Fibroblast of skin of back (primary cell): ENCODE measurements around the gene F2RL1.
"Not testable (repeated sequence)": the region's sequence is repeated elsewhere in the genome, so short reads cannot be mapped to it uniquely, and the experiment has no call there.

Experiments
- DNase-seq: peaks from one replicate; pipeline ENCODE4 v3.0.0-alpha.2; 2013

The F2RL1 gene

DNA sequence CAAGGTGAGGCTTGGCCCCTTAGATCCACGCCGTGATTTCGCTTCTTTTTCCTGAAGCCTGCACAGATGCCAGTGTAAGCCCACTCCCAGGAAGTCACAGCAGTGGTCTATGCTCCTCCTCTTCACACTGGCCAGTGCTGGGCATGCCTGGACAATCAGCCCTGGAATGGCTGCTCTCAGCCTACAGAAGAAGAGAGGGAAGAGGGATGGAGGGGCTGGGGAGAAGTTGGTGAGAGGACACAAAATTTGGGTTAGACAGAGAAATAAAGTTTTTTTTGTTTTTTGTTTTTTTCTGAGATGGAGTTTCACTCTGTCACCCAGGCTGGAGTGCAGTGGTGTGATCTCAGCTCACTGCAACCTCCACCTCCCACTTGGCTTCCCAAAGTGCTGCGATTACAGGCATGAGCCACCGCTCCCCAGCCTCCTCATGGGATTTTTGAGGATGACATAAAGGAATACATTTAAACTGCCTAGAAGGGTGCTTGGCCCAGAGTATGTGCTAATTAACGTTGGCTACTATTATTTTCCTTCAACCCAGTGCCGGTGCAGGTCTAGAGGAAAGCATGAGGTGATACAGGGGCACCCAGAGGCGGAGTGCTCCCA, 31.8 kb downstream of the F2RL1 start:
- no peak for DNase-seq

DNA sequence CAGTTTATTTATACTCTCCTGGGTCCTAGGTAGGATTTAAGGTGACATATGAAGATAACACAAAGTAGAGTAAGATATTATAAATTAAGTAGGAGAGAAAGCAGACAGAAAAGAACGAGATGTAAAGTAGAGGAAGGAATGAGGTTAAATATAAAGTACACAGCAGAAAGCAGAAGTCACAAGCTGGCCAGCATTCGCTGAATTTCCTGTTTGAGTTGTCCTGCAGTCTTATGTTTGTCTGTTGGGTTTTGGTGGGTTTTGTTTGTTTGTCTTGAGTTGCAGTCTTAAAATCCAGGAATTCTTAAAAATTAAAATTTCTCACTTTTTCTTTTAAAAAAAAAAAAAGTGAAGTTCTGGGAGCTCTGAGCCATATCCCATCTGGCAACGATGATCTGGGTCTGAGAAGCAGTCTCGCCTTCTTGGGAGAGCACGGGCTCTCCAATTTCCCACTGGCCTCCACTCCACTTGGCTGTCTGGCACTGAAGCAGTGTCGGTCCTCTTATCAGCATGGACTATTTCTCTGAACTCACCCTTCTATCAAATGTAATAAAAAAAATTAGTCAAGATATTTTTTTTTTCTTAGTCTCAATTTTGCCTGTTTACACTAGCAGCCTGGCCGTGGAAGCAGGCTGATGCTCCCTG, 33.0 kb downstream of the F2RL1 start:
- no peak for DNase-seq

DNA sequence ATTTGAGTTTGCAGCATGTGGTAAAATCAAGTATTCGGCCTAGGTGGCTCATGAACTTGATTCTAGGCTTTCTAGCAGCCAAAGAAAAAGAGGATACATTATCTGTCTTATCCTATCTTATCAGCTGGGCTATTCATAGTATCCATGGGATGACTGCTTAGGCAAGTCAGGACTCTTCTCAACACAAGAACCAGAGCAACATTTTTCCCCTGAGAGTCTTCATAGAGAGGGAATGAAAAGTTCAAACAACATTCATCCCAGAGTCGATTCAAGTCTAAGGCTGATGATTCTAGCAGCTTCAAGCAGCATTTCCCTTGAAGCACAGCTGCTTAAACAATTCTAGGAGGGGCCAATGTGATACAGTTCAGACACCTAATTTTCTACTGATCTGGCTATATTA, 33.9 kb downstream of the F2RL1 start:
- DNase-seq: no peak

DNA sequence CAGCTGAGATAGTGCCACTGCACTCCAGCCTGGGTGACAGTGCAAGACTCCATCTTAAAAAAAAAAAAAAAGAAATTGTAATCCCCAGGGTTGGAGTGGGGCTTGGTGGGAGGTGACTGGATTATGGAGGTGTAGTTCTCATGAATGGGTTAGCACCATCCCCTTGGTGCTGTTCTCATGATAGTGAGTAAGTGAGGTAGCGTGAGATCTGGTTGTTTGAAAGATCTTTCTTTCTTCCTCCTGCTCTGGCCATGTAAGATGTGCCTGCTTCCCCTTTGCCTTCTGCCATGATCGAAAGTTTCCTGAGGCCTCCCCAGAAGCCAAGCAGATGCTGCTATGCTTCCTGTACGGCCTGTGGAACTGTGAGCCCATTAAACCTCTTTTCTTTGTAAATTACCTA, 34.9 kb downstream of the F2RL1 start:
- not testable (repeated sequence) for DNase-seq

DNA sequence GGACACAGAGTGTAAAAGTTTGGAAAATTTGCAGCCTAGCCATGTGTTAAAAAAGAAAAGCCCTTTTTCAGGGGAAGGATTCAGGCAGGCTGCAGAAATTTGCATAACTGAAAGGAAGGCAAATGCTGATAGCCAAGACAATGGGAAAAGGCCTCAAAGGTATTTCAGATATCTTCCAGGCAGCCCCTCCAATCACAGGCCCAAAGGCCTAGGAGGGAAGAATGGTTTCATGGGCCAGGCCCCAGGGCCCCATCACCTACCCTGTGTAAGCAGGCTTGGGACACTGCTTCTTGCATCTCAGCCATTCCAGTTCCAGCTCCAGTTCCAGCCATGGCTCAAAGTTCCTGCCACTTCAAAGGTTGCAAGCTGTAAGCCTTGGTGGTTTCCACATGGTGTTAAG, 35.8 kb downstream of the F2RL1 start:
- DNase-seq: no peak

DNA sequence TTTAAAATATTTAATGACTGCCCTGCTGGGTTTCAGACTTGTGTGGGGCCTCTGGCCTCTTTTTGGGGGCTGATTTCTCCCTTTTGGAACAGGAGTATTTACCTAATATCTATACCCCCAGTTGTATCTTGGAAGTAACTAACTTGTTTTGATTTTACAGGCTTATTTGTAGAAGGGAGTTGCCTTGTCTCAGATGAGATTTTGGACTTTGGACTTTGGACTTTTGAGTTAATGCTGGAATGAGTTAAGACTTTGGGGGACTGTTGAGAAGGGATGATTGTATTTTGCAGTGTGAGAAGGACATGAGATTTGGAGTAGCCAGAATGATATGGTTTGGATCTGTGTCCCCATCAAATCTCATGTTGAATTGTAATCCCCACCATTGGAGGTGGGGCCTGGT, 36.7 kb downstream of the F2RL1 start:
- not testable (repeated sequence) for DNase-seq

DNA sequence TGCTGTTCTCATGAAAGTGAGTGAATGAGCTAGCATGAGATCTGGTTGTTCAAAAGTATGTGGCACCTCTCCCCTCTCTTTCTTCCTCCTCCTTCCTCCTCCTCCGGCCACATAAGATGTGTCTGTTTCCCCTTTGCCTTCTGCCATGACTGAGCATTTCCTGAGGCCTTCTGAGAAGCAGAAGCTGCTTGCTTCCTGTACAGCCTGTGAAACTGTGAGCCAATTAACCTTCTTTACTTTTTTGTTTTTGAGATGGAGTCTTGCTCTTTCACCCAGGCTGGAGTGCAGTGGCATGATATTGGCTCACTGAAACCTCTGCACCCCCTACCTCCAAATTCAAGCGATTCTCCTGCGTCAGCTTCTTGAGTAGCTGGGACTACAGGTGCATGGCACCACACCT, 37.1 kb downstream of the F2RL1 start:
- no peak for DNase-seq

DNA sequence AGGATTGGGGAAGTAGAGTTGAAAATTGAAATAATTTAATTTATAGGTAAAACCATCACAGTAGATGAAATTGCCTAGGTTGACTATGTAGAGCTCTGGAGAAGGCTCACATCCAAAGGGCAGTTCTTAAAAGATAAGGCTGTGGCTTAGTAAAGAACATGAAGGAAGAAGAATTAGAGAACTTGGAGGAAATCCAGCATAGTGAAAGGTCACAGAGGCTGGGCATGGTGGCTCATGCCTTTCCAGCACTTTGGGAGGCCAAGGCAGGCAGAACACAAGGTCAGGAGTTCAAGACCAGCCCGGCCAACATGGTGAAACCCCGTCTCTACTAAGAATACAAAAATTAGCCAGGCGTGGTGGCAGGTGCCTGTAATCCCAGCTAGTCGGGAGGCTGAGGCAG, 38.0 kb downstream of the F2RL1 start:
- DNase-seq: not testable (repeated sequence)

DNA sequence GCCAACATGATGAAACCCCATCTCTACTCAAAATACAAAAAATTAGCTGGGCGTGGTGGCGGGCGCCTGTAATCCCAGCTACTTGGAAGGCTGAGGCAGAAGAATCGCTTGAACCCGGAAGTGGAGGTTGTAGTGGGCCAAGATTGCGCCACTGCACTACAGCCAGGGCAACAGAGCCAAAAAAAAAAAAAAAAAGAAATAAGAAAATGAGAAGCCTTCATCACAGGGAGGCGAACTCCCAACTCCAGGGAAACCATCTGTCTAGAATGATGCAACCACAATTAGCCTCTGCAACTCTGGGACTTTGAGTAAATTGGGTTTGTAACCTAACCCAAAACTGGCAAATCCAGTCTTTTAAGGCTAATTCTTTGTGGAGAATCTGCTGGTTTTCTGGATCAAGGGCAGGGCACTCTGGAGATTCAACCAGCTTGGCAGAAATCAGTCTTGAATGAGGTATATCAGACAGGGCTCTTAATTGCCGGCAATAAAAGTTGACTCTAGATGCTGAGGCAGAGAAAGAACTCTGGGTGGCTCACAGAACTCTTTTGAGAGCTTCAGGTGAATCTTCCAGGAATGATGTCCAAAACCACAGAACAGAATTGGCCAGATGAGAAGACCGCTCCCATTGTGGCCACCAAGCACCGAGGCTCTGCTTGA, 40.9 kb downstream of the F2RL1 start:
- DNase-seq: no peak

DNA sequence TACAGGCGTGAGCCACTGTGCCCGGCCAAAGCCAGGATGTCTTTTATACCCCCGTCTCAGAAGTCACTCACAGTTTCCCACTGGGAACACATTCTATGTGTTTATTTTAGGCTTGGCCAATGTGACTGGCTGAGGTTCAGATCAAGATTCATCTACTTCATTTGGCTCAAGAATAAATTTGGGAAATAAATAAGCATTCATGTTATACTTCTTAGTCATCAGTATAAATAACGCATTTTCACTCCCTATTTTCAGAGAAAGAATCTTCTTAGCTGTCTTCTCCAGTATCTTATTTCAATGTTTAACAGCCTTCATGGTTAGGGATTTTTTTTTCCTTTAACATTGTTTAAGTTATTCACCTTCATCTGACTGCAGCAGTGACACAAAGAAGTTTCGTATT, 42.8 kb downstream of the F2RL1 start:
- DNase-seq: no peak

DNA sequence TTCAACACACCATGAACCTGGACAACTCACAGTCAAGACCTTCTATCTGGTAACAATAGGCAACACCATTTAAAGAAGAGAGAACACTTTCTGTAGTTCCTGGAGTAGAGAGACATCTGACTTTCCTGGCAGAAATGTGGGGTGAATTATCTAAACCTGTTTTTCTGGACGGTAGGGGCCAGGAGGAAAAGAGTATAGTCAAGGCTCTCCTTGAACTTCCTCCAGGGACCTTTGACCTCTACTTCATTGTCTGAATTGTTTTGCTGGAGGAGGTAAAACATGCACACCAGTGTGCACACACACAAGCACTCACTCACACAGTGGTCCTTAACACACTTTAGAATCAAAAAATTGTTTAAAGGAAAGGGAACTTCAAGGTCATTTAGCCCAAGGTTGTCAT, 44.2 kb downstream of the F2RL1 start:
- DNase-seq: no peak

DNA sequence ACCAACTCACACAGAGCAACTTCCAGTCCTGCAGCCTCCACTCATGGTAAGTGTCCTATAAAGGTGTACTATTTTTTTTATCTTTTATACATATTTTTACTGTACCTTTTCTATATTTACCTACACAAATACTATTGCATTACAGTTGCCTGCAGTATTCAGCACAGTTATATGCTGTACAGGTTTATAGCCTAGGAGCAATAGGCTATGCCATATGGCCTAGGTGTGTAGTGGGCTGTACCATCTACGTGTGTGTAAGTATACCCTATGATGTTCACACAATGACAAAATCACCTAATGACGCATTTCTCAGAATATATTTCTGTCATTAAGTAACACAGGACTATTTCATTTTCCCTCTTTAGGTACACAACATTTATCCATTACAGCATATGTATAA, 47.7 kb downstream of the F2RL1 start:
- no peak for DNase-seq

DNA sequence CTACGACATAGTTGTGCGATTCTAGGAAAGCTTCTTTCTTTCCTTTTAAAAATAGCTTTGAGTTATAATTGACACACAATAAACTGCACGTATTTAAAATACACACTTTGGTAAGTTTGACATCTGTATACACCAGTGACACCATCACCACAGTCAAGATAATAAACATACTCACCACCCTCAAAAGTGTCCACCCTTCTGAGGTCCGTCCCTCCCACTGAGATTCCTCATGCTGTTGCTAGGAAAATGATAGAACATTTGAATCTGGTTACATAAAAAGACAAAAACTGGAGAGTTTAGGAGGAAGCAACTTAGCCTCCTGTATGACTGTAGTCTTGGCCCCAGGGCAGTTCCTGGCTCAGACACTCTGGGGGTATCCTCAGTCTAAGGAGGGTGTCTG, 48.2 kb downstream of the F2RL1 start:
- DNase-seq: no peak

DNA sequence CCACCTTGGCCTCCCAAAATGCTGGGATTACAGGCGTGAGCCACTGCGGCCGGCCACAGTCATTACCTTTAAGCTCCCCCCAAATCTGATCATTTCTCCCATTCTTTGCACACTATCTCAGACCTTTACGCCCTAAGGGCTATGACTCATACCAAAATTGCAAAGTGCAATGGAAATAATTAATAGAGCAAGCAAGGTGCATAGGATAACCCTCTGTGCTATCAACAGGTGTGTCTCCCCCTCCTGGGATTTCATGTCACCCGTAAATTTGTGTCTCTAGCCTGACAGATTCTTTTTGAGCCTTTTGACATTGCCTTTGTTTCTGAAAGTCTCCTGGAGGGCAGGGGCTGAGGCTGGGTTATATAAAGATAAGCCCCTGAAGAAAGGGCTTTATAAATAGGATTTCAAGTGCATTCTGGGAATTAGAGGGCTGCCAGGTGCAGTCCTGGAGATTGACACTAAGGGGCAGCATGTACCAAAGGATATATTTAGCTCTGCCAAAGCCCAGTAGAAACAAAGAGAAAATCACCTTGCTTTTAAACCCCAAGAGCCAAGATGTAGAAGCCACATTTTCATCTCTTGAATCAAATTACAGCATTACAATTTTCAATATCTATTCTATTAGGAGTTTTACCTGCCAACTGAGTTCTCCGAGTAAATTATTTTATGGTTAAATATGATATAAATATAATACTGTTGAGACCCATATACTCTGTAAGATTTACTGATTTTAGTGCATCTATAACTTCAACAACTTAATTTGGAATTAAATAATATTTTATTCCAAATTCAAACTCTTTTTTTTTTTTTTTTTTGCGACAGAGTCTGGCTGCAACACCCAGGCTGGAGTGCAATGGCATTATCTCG, 49.2 kb downstream of the F2RL1 start:
- peak; percentile 54 for DNase-seq

DNA sequence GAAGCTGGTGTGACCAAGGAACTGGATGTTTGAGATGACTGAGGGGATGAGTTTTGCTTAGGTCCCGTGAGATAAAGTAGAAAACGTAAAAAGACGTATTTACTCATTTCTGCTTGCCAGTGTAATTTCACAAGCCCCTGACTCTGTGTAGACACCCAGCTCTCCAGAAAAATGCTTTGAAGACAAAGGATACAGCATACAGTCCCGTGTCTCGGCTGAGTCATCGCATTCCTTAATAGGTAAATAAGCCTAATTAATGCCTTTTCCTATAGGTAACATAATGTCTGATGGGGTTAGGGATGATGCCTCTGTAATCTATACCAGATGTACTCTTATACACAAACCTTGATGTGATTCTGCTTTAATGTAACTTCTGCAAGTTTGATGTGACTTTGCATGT, 51.2 kb downstream of the F2RL1 start:
- DNase-seq: no peak

DNA sequence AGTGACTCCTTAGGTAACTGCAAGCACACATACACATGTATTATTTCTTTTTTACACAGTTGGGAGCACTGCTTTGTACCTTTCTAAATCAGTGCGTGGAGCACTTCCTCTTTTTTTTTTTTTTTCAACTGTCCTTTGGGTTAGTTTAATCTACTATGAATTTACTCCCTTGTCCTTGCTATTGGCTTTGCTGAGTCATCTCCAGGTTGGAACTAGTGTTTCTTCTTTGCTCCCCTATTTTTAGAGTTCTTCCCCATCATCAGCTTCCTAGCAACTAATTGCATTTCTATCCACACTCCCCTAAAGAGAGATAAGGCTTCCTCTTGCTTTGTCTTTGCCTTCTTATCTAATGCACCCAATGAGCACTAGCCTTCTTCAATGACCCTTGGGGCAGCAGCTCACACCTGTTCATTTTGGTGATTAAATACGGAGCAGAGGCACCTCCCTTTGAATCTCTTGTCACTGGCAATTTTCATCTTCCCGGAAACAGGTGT, 55.3 kb downstream of the F2RL1 start:
- DNase-seq: no peak
